IMR-90 (cell line): ENCODE data around the gene COIL. TPM values are rescaled to one million over a fixed set of nuclear protein-coding genes. Genes with fewer than 3 reads are reported as not detected.

Source experiments
- ATAC-seq: fragments of 200-7000 bp; cut with Tn5 transposase; 2 replicates; pipeline ENCODE4 v1.9.1; 2020; ENCODE audit warnings: low read depth, mild to moderate bottlenecking, moderate library complexity
- BruUV-seq: library from RNA; stranded (reverse); fragments of 400-500 nt; replicated peaks from 2 replicates; lab custom pipeline; 2021; lab: Mats Ljungman, UMichigan
- CTCF ChIA-PET: fragments of 300-600 bp; formaldehyde crosslinking; extraction: SDS; loops from one replicate; lab custom pipeline; 2021; ENCODE audit warnings: antibody characterized with exemption; lab: Yijun Ruan, JAX
- POLR2A ChIA-PET: fragments of 300-600 bp; sonication (Branson Sonifier 250); formaldehyde crosslinking; loops from one replicate; lab custom pipeline; 2022; ENCODE audit warnings: antibody characterized with exemption; ENCODE audit not compliant: unreplicated experiment; lab: Charles Lee
- DNase-seq: peaks from one replicate; pipeline ENCODE4 v3.0.0; 2013
- H2AFZ ChIP-seq: replicated peaks from 2 replicates; pipeline ENCODE3; 2013; ENCODE audit warnings: low read length, mild to moderate bottlenecking; ENCODE audit not compliant: poor library complexity
- H2AK5ac ChIP-seq: 2 replicates; pipeline ENCODE4 v1.6.1; 2013; ENCODE audit warnings: low read depth, low read length, inconsistent platforms
- H2AK9ac ChIP-seq: replicated peaks from 2 replicates; pipeline ENCODE3; 2013; ENCODE audit warnings: mild to moderate bottlenecking, low read depth, low read length, moderate library complexity; ENCODE audit not compliant: poor library complexity
- H2BK120ac ChIP-seq: 2 replicates; pipeline ENCODE4 v1.6.1; 2013; ENCODE audit warnings: low read depth, low read length, inconsistent platforms
- H2BK15ac ChIP-seq: 3 replicates; pipeline ENCODE4 v1.6.1; 2013; ENCODE audit warnings: low read depth, low read length, inconsistent platforms
- H2BK20ac ChIP-seq: 2 replicates; pipeline ENCODE4 v1.6.1; 2013; ENCODE audit warnings: low read depth, mild to moderate bottlenecking, inconsistent platforms, low read length, moderate library complexity
- H2BK5ac ChIP-seq: 2 replicates; pipeline ENCODE4 v1.6.1; 2013; ENCODE audit warnings: mild to moderate bottlenecking, low read depth, low read length, inconsistent platforms; ENCODE audit not compliant: poor library complexity, severe bottlenecking
- H3K14ac ChIP-seq: replicated peaks from 2 replicates; pipeline ENCODE4 v1.6.1; 2013; ENCODE audit warnings: low read depth, low read length, inconsistent platforms
- H3K18ac ChIP-seq: 2 replicates; pipeline ENCODE4 v1.6.1; 2013; ENCODE audit warnings: low read depth, low read length, control low read depth
- H3K23ac ChIP-seq: 2 replicates; pipeline ENCODE4 v1.6.1; 2013; ENCODE audit warnings: low read depth, low read length, inconsistent platforms
- H3K27ac ChIP-seq: 2 replicates; pipeline ENCODE4 v1.5.1; 2013; ENCODE audit warnings: mild to moderate bottlenecking, control low read depth, low read length; ENCODE audit not compliant: insufficient read depth
- H3K27me3 ChIP-seq: 2 replicates; pipeline ENCODE4 v1.6.1; 2013; ENCODE audit warnings: low read length; ENCODE audit not compliant: control insufficient read depth, insufficient read depth
- H3K36me3 ChIP-seq: 2 replicates; pipeline ENCODE4 v1.6.1; 2013; ENCODE audit warnings: low read length, mixed read lengths; ENCODE audit not compliant: control insufficient read depth, insufficient read depth
- H3K4ac ChIP-seq: 2 replicates; pipeline ENCODE4 v1.6.1; 2013; ENCODE audit warnings: low read depth, low read length, inconsistent platforms
- H3K4me1 ChIP-seq: 2 replicates; pipeline ENCODE4 v1.6.1; 2013; ENCODE audit warnings: low read length, mixed read lengths; ENCODE audit not compliant: control insufficient read depth, insufficient read depth
- H3K4me2 ChIP-seq: 2 replicates; pipeline ENCODE4 v1.6.1; 2013; ENCODE audit warnings: low read depth, mild to moderate bottlenecking, control low read depth, low read length, moderate library complexity
- H3K4me3 ChIP-seq: 2 replicates; pipeline ENCODE4 v1.5.1; 2013; ENCODE audit warnings: low read depth, mild to moderate bottlenecking, control low read depth, low read length, moderate library complexity; ENCODE audit not compliant: insufficient read depth
- H3K56ac ChIP-seq: 2 replicates; pipeline ENCODE4 v1.6.1; 2013; ENCODE audit warnings: low read length, inconsistent platforms; ENCODE audit not compliant: insufficient read depth; ENCODE audit errors: extremely low read depth
- H3K79me1 ChIP-seq, 2 experiments: 2 replicates each; pipeline ENCODE4 v1.6.1; 2013; ENCODE audit warnings: low read length in 2 of 2, inconsistent platforms in 1 of 2, low read depth in 1 of 2
- H3K9ac ChIP-seq: 2 replicates; pipeline ENCODE4 v1.6.1; 2013; ENCODE audit warnings: low read depth, low read length, control low read depth
- H3K9me1 ChIP-seq: 2 replicates; pipeline ENCODE4 v1.6.1; 2013; ENCODE audit warnings: low read length, inconsistent platforms; ENCODE audit not compliant: insufficient read depth
- H3K9me3 ChIP-seq: 2 replicates; pipeline ENCODE4 v1.6.1; 2013; ENCODE audit warnings: low read length; ENCODE audit not compliant: control insufficient read depth, insufficient read depth
- H4K20me1 ChIP-seq: 2 replicates; pipeline ENCODE4 v1.6.1; 2013; ENCODE audit warnings: low read length, inconsistent platforms; ENCODE audit not compliant: insufficient read depth
- H4K5ac ChIP-seq: 2 replicates; pipeline ENCODE4 v1.6.1; 2013; ENCODE audit warnings: mild to moderate bottlenecking, low read depth, low read length, control low read depth
- H4K8ac ChIP-seq, 2 experiments: 2 replicates each; pipeline ENCODE4 v1.6.1; 2013; ENCODE audit warnings: low read depth in 2 of 2, low read length in 2 of 2, control low read depth in 1 of 2, inconsistent platforms in 1 of 2
- H4K91ac ChIP-seq: 2 replicates; pipeline ENCODE4 v1.6.1; 2013; ENCODE audit warnings: low read depth, low read length, inconsistent platforms; ENCODE audit not compliant: insufficient read depth
- BHLHE40 ChIP-seq: fragments of 150-350 bp; IDR thresholded peaks from 2 replicates; pipeline ENCODE4 v1.6.1; 2016; ENCODE audit warnings: mild to moderate bottlenecking, low read depth, low read length
- CEBPB ChIP-seq: IDR thresholded peaks from 2 replicates; pipeline ENCODE4 v1.6.1; 2012; ENCODE audit warnings: low read depth, low read length, improper control_type of control experiment
- CHD1 ChIP-seq: IDR thresholded peaks from 2 replicates; pipeline ENCODE4 v1.6.1; 2012; ENCODE audit warnings: low read depth, low read length, improper control_type of control experiment
- FOS ChIP-seq: fragments of 150-350 bp; IDR thresholded peaks from 2 replicates; pipeline ENCODE4 v1.6.1; 2016; ENCODE audit warnings: low read depth, low read length
- MAFK ChIP-seq: IDR thresholded peaks from 2 replicates; pipeline ENCODE4 v1.6.1; 2012; ENCODE audit warnings: low read depth, low read length, improper control_type of control experiment
- MAZ ChIP-seq: IDR thresholded peaks from 2 replicates; pipeline ENCODE4 v1.6.1; 2012; ENCODE audit warnings: low read depth, mild to moderate bottlenecking, low read length, improper control_type of control experiment, moderate library complexity, borderline replicate concordance
- MXI1 ChIP-seq: IDR thresholded peaks from 2 replicates; pipeline ENCODE4 v1.6.1; 2012; ENCODE audit warnings: low read depth, mild to moderate bottlenecking, low read length, moderate library complexity, borderline replicate concordance
- NFE2L2 ChIP-seq: fragments of 150-350 bp; IDR thresholded peaks from 2 replicates; pipeline ENCODE4 v1.6.1; 2016; ENCODE audit warnings: low read depth, mild to moderate bottlenecking, low read length
- POLR2A ChIP-seq: IDR thresholded peaks from 2 replicates; pipeline ENCODE4 v1.6.1; 2012; ENCODE audit warnings: mild to moderate bottlenecking, low read depth, low read length
- RAD21 ChIP-seq: IDR thresholded peaks from 2 replicates; pipeline ENCODE4 v1.6.1; 2012; ENCODE audit warnings: low read length, improper control_type of control experiment
- RCOR1 ChIP-seq: IDR thresholded peaks from 2 replicates; pipeline ENCODE4 v1.6.1; 2012; ENCODE audit warnings: mild to moderate bottlenecking, low read length, improper control_type of control experiment; ENCODE audit not compliant: insufficient replicate concordance
- RFX5 ChIP-seq: IDR thresholded peaks from 2 replicates; pipeline ENCODE4 v1.8.0; 2012; ENCODE audit warnings: low read depth, mild to moderate bottlenecking, low read length, moderate library complexity
- SMC3 ChIP-seq: fragments of 150-350 bp; IDR thresholded peaks from 2 replicates; pipeline ENCODE4 v1.6.1; 2016; ENCODE audit warnings: low read depth, mild to moderate bottlenecking, antibody characterized with exemption, low read length, moderate library complexity
- WGBS, 2 experiments: methylation state at CpG; one replicate each; pipeline versions ENCODE4 v1.1.5 to v1.1.7; 2013; ENCODE audit warnings: missing lambda C conversion rate in 2 of 2; ENCODE audit not compliant: insufficient read length in 1 of 2; ENCODE audit errors: extremely low coverage in 2 of 2; 5-methylcytosine and 5-hydroxymethylcytosine counted together
- dilution Hi-C: fragments of 300-500 bp; cut with HindIII; formaldehyde crosslinking; loops from one replicate; pipeline ENCODE4 v1.14.3; 2018; ENCODE audit warnings: low sequenced_read_pairs; ENCODE audit not compliant: unreplicated experiment
- in situ Hi-C: fragments of 300-500 bp; cut with MboI; formaldehyde crosslinking; loops from 3 replicates; pipeline ENCODE4 v1.14.3; 2019; ENCODE audit warnings: low sequenced_read_pairs, inconsistent platforms, mixed read lengths
- intact Hi-C: fragments of 100-400 bp; cut with micrococcal nuclease; formaldehyde crosslinking; loops from 2 replicates; pipeline ENCODE4 v1.10.0; 2022
- polyA plus RNA-seq, 3 experiments: library from polyadenylated mRNA; depleted of rRNA; stranded (reverse); fragments of >200 nt; gene quantifications; 2 replicates each; pipeline ENCODE4 v1.2.3, GENCODE V29; 2012; ENCODE audit warnings: low replicate concordance in 1 of 3
- total RNA-seq: library from RNA; depleted of rRNA; stranded (reverse); fragments of >200 nt; gene quantifications from 2 replicates; pipeline ENCODE4 v1.2.3, GENCODE V29; 2012
- TF ChIP-seq, protein P1 (sequence below): fragments of 150-350 bp; IDR thresholded peaks from 2 replicates; pipeline ENCODE4 v1.6.1; 2016; ENCODE audit warnings: low read depth, mild to moderate bottlenecking, low read length, moderate library complexity, borderline replicate concordance
- TF ChIP-seq, protein P2 (sequence below): fragments of 150-350 bp; IDR thresholded peaks from 2 replicates; pipeline ENCODE4 v1.6.1; 2017; ENCODE audit warnings: mild to moderate bottlenecking, antibody characterized with exemption, low read length, low read depth
- TF ChIP-seq, protein P3 (sequence below): conservative IDR thresholded peaks from 2 replicates; pipeline ENCODE4 v1.5.1; 2012; ENCODE audit warnings: mild to moderate bottlenecking, low read depth, low read length, improper control_type of control experiment

COIL gene
- total and polyA plus RNA-seq, 2 of the 4 experiments (the other 2 are of a cell fraction) = 5.2 to 13.3 TPM

DNA sequence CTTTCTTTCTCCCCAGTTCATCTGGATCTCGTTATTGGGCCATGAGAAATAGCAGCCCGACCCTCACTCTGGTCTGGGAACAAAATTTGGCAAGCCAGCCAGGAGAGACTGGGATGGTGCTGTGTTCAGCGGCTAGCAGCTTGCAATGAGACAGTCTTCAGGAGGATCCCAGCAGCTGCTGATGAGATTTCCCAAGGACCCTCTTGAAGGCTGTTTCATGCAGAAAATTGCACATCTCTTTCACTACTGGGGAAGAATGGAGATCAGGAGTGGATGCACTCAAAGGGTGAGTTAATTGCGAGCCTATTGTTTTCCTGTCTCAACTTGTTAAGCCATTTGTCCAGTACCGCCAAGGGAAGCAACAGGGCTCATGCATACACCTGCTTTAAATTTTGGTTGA is 5.5 kb upstream of the COIL start:
- intact Hi-C loops = loop anchor here (10.0 kb wide), 1 partner anchor 1122 kb away; no protein-coding TSS in a partner anchor
- H3K14ac ChIP-seq = no peak overlapping the region
- no peak overlapping the region for H3K9ac ChIP-seq
- H3K36me3 ChIP-seq = no peaks in the 10 kb centered on the region
- in situ Hi-C loops = no loop called here
- no peaks in the 10 kb centered on the region for H4K20me1 ChIP-seq
- TF ChIP-seq NFE2L2 = no peak
- TF ChIP-seq CEBPB = no peak
- no peak for TF ChIP-seq RAD21
- no peak for TF ChIP-seq MAFK
- TF ChIP-seq, protein P1, sequence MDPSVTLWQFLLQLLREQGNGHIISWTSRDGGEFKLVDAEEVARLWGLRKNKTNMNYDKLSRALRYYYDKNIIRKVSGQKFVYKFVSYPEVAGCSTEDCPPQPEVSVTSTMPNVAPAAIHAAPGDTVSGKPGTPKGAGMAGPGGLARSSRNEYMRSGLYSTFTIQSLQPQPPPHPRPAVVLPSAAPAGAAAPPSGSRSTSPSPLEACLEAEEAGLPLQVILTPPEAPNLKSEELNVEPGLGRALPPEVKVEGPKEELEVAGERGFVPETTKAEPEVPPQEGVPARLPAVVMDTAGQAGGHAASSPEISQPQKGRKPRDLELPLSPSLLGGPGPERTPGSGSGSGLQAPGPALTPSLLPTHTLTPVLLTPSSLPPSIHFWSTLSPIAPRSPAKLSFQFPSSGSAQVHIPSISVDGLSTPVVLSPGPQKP = no peak
- TF ChIP-seq MXI1 = no peak
- no peak for TF ChIP-seq POLR2A
- TF ChIP-seq, protein P2, sequence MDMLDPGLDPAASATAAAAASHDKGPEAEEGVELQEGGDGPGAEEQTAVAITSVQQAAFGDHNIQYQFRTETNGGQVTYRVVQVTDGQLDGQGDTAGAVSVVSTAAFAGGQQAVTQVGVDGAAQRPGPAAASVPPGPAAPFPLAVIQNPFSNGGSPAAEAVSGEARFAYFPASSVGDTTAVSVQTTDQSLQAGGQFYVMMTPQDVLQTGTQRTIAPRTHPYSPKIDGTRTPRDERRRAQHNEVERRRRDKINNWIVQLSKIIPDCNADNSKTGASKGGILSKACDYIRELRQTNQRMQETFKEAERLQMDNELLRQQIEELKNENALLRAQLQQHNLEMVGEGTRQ = no peak
- TF ChIP-seq RCOR1 = no peak
- TF ChIP-seq, protein P3, sequence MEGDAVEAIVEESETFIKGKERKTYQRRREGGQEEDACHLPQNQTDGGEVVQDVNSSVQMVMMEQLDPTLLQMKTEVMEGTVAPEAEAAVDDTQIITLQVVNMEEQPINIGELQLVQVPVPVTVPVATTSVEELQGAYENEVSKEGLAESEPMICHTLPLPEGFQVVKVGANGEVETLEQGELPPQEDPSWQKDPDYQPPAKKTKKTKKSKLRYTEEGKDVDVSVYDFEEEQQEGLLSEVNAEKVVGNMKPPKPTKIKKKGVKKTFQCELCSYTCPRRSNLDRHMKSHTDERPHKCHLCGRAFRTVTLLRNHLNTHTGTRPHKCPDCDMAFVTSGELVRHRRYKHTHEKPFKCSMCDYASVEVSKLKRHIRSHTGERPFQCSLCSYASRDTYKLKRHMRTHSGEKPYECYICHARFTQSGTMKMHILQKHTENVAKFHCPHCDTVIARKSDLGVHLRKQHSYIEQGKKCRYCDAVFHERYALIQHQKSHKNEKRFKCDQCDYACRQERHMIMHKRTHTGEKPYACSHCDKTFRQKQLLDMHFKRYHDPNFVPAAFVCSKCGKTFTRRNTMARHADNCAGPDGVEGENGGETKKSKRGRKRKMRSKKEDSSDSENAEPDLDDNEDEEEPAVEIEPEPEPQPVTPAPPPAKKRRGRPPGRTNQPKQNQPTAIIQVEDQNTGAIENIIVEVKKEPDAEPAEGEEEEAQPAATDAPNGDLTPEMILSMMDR = no peak
- no peak for TF ChIP-seq CHD1
- no peak for TF ChIP-seq RFX5
- no peak for TF ChIP-seq MAZ
- no peak for TF ChIP-seq FOS
- TF ChIP-seq BHLHE40 = no peak
- no peak for TF ChIP-seq SMC3
- no peak overlapping the region for H3K4ac ChIP-seq
- no peak overlapping the region for H2AFZ ChIP-seq
- no peak overlapping the region for H3K4me2 ChIP-seq
- H3K79me1 ChIP-seq = no peaks in the 10 kb centered on the region
- POLR2A ChIA-PET = no interaction called here
- H3K23ac ChIP-seq = no peak overlapping the region
- no peak overlapping the region for H2BK5ac ChIP-seq
- no peak overlapping the region for H2BK15ac ChIP-seq
- no TSS peak for BruUV-seq
- no peak overlapping the region for H4K8ac ChIP-seq
- H3K4me1 ChIP-seq = no peaks in the 10 kb centered on the region
- H2BK20ac ChIP-seq = no peak overlapping the region
- no peak overlapping the region for H3K56ac ChIP-seq
- ATAC-seq (no peak), DNase-seq (no peak)
- WGBS, 2 experiments = 40% methylated on average over 1 of the region's 5 CpGs; no CpG with 5 or more reads in 1 of the 2 experiments
- CTCF ChIA-PET = no interaction called here
- H3K18ac ChIP-seq = no peak overlapping the region
- H2BK120ac ChIP-seq = no peak overlapping the region
- no peaks in the 10 kb centered on the region for H3K9me1 ChIP-seq
- no peak overlapping the region for H2AK9ac ChIP-seq
- no peak overlapping the region for H2AK5ac ChIP-seq
- peaks cover 1% of the 10 kb centered on the region; the same call in 1 of the 2 replicates for H3K27me3 ChIP-seq
- no peak overlapping the region for H4K5ac ChIP-seq
- H3K9me3 ChIP-seq = peaks cover 2% of the 10 kb centered on the region; the same call in 1 of the 2 replicates
- H3K27ac ChIP-seq = no peak overlapping the region
- dilution Hi-C loops = no loop called here
- no peak overlapping the region for H3K4me3 ChIP-seq
- no peak overlapping the region for H4K91ac ChIP-seq
